Activated naive CD4-positive, alpha-beta T cell treated with anti-CD3 and anti-CD28 coated beads, Interleukin-2, amount 50 U/mL, for 24 hours (primary cell): Measurements from ENCODE around the gene GRM8.
"Not testable (repeated sequence)": the region's sequence is repeated elsewhere in the genome, so short reads cannot be mapped to it uniquely, and the experiment has no call there.

Experiments used
- H3K27ac Mint-ChIP-seq: one replicate; pipeline ENCODE4 v1.8.0; 2021; ENCODE audit warnings: mild to moderate bottlenecking, mixed read lengths
- H3K27me3 Mint-ChIP-seq: one replicate; pipeline ENCODE4 v1.8.0; 2021; ENCODE audit warnings: mixed read lengths
- H3K36me3 Mint-ChIP-seq: one replicate; pipeline ENCODE4 v1.8.0; 2021; ENCODE audit warnings: mixed read lengths
- H3K4me1 Mint-ChIP-seq: one replicate; pipeline ENCODE4 v1.8.0; 2021; ENCODE audit warnings: mixed read lengths
- H3K4me3 Mint-ChIP-seq: one replicate; pipeline ENCODE4 v1.8.0; 2021; ENCODE audit warnings: mild to moderate bottlenecking, mixed read lengths
- H3K9me3 Mint-ChIP-seq: one replicate; pipeline ENCODE4 v1.8.0; 2021; ENCODE audit warnings: mixed read lengths

Gene GRM8

GRCh38 chr7:126881908-126882307 is 370.8 kb downstream of the GRM8 start:
- H3K27me3 Mint-ChIP-seq, H3K4me3 Mint-ChIP-seq, H3K9me3 Mint-ChIP-seq, H3K4me1 Mint-ChIP-seq, H3K27ac Mint-ChIP-seq, H3K36me3 Mint-ChIP-seq: not testable (repeated sequence)

- Mint-ChIP-seq H3K27me3 (peaks cover 3% of the 10 kb centered on the region), H3K9me3 (no peaks in the 10 kb centered on the region), H3K4me1 (no peaks in the 10 kb centered on the region), H3K36me3 (no peaks in the 10 kb centered on the region), H3K4me3 (no peak overlapping the region), H3K27ac (no peak overlapping the region)
Measured at GRCh38 chr7:126881315-126881714, 371.4 kb downstream of the GRM8 start.

DNA sequence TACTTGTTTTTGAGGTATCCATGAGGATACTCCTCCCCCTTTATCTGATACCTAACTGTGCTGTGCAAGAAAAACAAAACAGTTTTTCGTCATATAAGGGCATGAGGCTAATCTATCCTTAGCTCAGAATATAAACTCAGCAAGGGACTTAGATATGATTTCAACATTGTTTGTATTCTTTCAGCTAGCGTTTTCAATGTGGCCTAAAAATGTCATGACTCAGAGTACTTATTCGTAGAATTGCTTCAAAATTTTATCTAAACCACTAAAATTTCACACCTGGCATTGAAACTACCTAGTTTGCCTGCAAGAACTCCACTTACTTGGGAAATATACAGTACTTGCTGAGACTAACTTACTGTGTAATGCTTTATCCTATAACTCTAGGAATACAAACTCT is 376.2 kb downstream of the GRM8 start:
- not testable (repeated sequence) for H3K27me3 Mint-ChIP-seq, H3K9me3 Mint-ChIP-seq, H3K4me1 Mint-ChIP-seq, H3K27ac Mint-ChIP-seq, H3K4me3 Mint-ChIP-seq, H3K36me3 Mint-ChIP-seq

- no peaks in the 10 kb centered on the region for H3K4me1 Mint-ChIP-seq
- H3K4me3 Mint-ChIP-seq: no peak overlapping the region
- H3K27me3 Mint-ChIP-seq: peaks cover 11% of the 10 kb centered on the region
- H3K27ac Mint-ChIP-seq: no peak overlapping the region
- no peaks in the 10 kb centered on the region for H3K9me3 Mint-ChIP-seq
- no peaks in the 10 kb centered on the region for H3K36me3 Mint-ChIP-seq
Measured at GRCh38 chr7:126856691-126857291, 395.9 kb downstream of the GRM8 start.

DNA sequence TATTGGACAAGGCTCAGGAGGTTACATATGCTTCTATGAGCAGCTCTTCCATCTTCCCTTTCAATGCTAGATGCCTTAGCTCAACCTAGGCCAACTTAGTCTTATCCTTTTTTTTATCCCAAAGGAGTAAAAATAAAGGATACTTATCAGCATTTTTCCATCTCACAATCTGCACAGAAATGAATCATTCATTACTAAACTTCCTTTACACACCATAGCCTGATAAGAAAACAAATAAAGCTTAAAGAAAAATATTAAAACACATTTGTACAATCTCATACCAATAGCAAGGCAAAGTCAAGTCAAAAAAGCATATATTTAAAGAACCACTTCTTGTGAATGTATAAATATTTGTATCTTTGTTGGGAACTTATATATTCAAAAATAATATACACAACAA is 407.4 kb downstream of the GRM8 start:
- no peak overlapping the region for H3K4me3 Mint-ChIP-seq
- peaks cover 11% of the 10 kb centered on the region for H3K9me3 Mint-ChIP-seq
- peaks cover 6% of the 10 kb centered on the region for H3K27me3 Mint-ChIP-seq
- no peaks in the 10 kb centered on the region for H3K4me1 Mint-ChIP-seq
- no peak overlapping the region for H3K27ac Mint-ChIP-seq
- no peaks in the 10 kb centered on the region for H3K36me3 Mint-ChIP-seq

- Mint-ChIP-seq H3K4me1 (no peaks in the 10 kb centered on the region), H3K4me3 (no peak overlapping the region), H3K27me3 (peaks cover 6% of the 10 kb centered on the region), H3K27ac (no peak overlapping the region), H3K9me3 (no peaks in the 10 kb centered on the region), H3K36me3 (no peaks in the 10 kb centered on the region)
Measured at GRCh38 chr7:126843883-126844282, 408.9 kb downstream of the GRM8 start.

DNA sequence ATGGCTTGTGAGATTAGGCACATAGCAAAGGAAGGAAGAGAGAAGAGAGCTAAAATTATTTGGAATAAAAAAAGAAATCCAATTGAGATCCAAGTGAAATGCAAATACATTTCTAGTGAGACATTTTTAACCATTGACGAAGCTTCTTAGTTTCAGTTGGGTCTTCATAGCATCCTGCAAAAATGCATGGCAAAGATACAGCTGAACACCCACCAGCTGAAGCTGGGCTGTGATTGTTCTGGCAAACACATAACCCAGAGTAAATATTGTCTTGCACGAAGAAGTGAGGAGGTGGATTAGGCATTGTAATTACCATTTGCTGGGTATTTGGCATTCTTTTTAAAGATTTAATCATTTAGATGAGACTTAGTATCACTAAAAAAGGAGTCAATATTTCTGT is 409.4 kb downstream of the GRM8 start:
- peaks cover 6% of the 10 kb centered on the region for H3K27me3 Mint-ChIP-seq

DNA sequence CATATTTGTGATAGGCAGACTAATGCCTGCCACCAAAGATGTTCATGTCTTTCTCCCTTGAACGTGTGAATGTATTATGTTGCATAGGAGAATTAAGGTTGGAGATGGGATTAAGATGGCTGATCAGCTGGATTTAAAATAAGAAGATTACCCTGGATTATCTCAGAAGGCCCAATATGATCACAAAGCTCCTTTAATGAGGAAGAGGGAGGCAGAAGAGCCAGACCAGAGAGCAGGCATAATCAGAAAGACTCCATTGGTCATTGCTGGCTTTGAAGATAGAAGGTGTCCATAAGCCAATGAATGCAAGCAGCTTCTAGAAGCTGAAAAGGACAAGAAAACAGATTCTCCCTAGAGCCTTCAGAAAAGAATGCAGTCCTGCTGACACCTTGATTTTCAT is 410.3 kb downstream of the GRM8 start:
- no peak overlapping the region for H3K4me3 Mint-ChIP-seq
- H3K4me1 Mint-ChIP-seq: no peaks in the 10 kb centered on the region

More for the DNA sequence above, 409.4 kb downstream of the GRM8 start:
- Mint-ChIP-seq H3K4me1 (no peaks in the 10 kb centered on the region), H3K27ac (no peak overlapping the region), H3K4me3 (no peak overlapping the region), H3K36me3 (no peaks in the 10 kb centered on the region), H3K9me3 (no peaks in the 10 kb centered on the region)

GRCh38 chr7:126840869-126841268 is 411.9 kb downstream of the GRM8 start:
- H3K9me3 Mint-ChIP-seq: no peaks in the 10 kb centered on the region
- no peak overlapping the region for H3K27ac Mint-ChIP-seq
- H3K4me1 Mint-ChIP-seq: no peaks in the 10 kb centered on the region

More for the DNA sequence above, 410.3 kb downstream of the GRM8 start:
- Mint-ChIP-seq H3K36me3 (no peaks in the 10 kb centered on the region), H3K27ac (no peak overlapping the region), H3K27me3 (peaks cover 6% of the 10 kb centered on the region), H3K9me3 (no peaks in the 10 kb centered on the region)

GRCh38 chr7:126839624-126840023 is 413.1 kb downstream of the GRM8 start:
- no peaks in the 10 kb centered on the region for H3K4me1 Mint-ChIP-seq
- no peaks in the 10 kb centered on the region for H3K36me3 Mint-ChIP-seq
- peaks cover 2% of the 10 kb centered on the region for H3K27me3 Mint-ChIP-seq
- H3K4me3 Mint-ChIP-seq: no peak overlapping the region
- H3K27ac Mint-ChIP-seq: no peak overlapping the region
- no peaks in the 10 kb centered on the region for H3K9me3 Mint-ChIP-seq

More at GRCh38 chr7:126840869-126841268, 411.9 kb downstream of the GRM8 start:
- H3K36me3 Mint-ChIP-seq: no peaks in the 10 kb centered on the region
- no peak overlapping the region for H3K4me3 Mint-ChIP-seq
- peaks cover 6% of the 10 kb centered on the region for H3K27me3 Mint-ChIP-seq

DNA sequence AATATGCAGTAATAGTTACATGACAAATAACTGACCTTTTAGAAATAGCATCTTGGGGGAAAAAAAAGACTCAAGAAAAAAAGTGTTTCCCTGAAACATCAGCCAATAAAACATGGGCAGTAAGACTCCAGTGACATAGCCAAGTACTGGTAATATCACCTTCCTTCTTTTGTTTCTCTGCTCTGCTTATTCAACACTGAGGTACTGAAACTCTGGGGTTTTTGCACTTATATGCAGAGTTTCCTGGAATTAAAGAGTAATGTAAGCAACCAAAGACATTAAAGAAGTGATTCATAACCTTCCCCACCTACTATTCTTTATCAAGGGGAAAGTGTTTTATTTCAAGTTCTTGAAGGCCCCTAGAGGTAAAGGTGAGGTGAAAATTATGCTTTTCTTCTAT is 414.5 kb downstream of the GRM8 start:
- Mint-ChIP-seq H3K4me3 (no peak overlapping the region), H3K27ac (no peak overlapping the region), H3K27me3 (peaks cover 2% of the 10 kb centered on the region), H3K9me3 (no peaks in the 10 kb centered on the region), H3K4me1 (no peaks in the 10 kb centered on the region), H3K36me3 (no peaks in the 10 kb centered on the region)

DNA sequence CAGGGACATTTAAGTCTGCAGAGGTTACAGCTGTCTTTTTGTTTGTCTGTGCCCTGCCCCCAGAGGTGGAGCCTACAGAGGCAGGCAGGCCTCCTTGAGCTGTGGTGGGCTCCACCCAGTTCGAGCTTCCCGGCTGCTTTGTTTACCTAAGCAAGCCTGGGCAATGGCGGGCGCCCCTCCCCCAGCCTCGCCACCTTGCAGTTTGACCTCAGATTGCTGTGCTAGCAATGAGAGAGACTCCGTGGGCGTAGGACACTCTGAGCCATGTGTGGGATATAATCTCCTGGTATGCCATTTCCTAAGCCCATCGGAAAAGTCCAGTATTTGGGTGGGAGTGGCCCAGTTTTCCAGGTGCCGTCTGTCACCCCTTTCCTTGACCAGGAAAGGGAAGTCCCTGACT is 421.5 kb downstream of the GRM8 start:
- H3K27me3 Mint-ChIP-seq, H3K36me3 Mint-ChIP-seq, H3K9me3 Mint-ChIP-seq, H3K4me1 Mint-ChIP-seq, H3K27ac Mint-ChIP-seq, H3K4me3 Mint-ChIP-seq: not testable (repeated sequence)

DNA sequence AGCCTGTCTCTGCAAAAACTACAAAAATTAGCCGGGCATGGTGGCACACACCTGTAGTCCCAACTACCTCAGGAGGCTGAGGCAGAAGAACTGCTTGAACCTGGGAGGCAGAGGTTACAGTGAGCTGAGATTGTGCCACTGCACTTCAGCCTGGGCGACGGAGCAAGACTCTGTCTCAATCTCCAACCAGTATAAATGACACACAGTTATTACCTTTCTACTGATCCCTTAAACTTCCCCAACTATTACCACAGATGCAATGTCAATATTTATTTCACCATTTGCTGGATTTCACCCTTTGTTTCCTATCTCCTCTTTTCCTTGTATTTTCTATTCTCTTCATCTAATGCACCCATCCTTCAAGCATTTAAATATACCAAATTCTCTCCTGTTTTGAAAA is 431.8 kb downstream of the GRM8 start:
- Mint-ChIP-seq H3K27ac (no peak overlapping the region), H3K9me3 (no peaks in the 10 kb centered on the region), H3K4me3 (no peak overlapping the region), H3K36me3 (no peaks in the 10 kb centered on the region), H3K4me1 (no peaks in the 10 kb centered on the region), H3K27me3 (peaks cover 2% of the 10 kb centered on the region)

DNA sequence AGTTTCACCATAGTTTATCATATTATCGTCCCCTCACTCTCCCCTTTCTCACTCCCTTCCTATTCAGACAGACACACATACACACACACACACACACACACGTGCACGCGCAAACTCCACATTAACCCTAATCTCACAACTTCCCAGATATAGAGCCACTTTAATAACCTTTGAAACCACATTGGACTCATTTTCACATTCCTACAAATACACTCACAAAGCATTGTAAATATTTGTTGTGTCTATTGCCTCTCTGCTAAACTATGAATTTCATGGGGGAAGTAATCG is 433.6 kb downstream of the GRM8 start:
- H3K4me3 Mint-ChIP-seq: no peak overlapping the region
- H3K4me1 Mint-ChIP-seq: no peaks in the 10 kb centered on the region

GRCh38 chr7:126818393-126819196 is 434.1 kb downstream of the GRM8 start:
- Mint-ChIP-seq H3K36me3 (no peaks in the 10 kb centered on the region), H3K27ac (no peak overlapping the region), H3K27me3 (peaks cover 2% of the 10 kb centered on the region)

More for the DNA sequence above, 433.6 kb downstream of the GRM8 start:
- Mint-ChIP-seq H3K27ac (no peak overlapping the region), H3K36me3 (no peaks in the 10 kb centered on the region), H3K27me3 (peaks cover 2% of the 10 kb centered on the region), H3K9me3 (no peaks in the 10 kb centered on the region)

DNA sequence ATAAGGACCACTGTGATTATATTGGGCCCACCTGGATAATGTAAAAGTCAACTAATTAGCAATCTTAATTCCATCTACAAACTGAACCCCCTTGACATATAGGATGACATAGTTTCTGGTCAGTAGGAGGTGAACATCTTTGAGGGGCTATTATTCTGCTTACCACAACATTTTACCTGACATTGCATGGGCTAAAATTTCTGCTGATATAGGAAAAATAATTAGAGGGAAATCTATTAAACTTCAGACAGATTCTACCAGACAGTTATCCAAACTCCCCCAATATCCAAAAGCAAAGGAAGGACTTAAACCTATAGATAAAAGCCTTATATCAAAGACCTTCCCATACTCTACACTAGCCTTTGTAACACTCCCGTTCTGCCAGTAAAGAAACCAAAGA is 443.6 kb downstream of the GRM8 start:
- H3K4me3 Mint-ChIP-seq: no peak overlapping the region
- no peaks in the 10 kb centered on the region for H3K36me3 Mint-ChIP-seq
- H3K27me3 Mint-ChIP-seq: peaks cover 5% of the 10 kb centered on the region
- H3K9me3 Mint-ChIP-seq: no peaks in the 10 kb centered on the region
- no peak overlapping the region for H3K27ac Mint-ChIP-seq
- no peaks in the 10 kb centered on the region for H3K4me1 Mint-ChIP-seq

More at GRCh38 chr7:126818393-126819196, 434.1 kb downstream of the GRM8 start:
- Mint-ChIP-seq H3K9me3 (no peaks in the 10 kb centered on the region), H3K4me1 (no peaks in the 10 kb centered on the region), H3K4me3 (no peak overlapping the region)

DNA sequence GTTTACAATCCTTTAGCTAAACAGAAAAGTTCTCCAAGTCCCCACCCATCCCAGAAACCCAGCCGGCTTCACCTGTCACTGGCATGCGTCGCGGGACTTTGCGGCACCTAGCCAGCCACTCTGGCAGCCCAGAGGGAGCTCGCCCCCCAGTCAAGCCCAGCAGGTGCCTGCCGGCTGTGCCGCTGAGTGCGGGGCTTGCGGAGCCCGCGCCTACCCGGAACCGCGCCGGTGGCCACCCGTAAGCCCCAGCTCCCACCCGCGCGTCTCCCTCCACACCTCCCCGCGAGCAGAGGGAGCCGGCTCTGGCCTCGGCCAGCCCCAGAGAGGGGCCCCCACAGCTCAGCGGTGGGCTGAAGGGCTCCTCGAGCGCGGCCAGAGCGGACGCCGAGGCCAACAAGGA is 446.1 kb downstream of the GRM8 start:
- Mint-ChIP-seq H3K27me3 (peaks cover 8% of the 10 kb centered on the region), H3K4me3 (no peak overlapping the region), H3K9me3 (no peaks in the 10 kb centered on the region), H3K27ac (no peak overlapping the region), H3K4me1 (no peaks in the 10 kb centered on the region), H3K36me3 (no peaks in the 10 kb centered on the region)
